WTC11 (cell line): ENCODE measurements around the gene RAB2B. TPM values are rescaled to one million over a fixed set of nuclear protein-coding genes. Genes with fewer than 3 reads are reported as not detected.

Experiments
- ATAC-seq: fragments of 200-7000 bp; cut with Tn5 transposase; 2 replicates; pipeline ENCODE4 v1.10.0; 2021; ENCODE audit warnings: mild to moderate bottlenecking, moderate library complexity
- CTCF ChIA-PET: fragments of 300-600 bp; sonication (Branson Sonifier 250); formaldehyde crosslinking; loops from one replicate; lab custom pipeline; 2021; ENCODE audit warnings: antibody characterized with exemption; lab: Charles Lee
- POLR2A ChIA-PET: fragments of 350-600 bp; sonication (Branson Sonifier 250); formaldehyde crosslinking; loops from one replicate; lab custom pipeline; 2021; ENCODE audit warnings: antibody characterized with exemption; lab: Charles Lee
- DNase-seq: peaks from one replicate; pipeline ENCODE4 v3.0.0; 2021; ENCODE audit warnings: low spot score
- H3K27ac Mint-ChIP-seq: 2 replicates; pipeline ENCODE4 v1.8.0; 2021; ENCODE audit warnings: mixed read lengths
- H3K27me3 Mint-ChIP-seq: 2 replicates; pipeline ENCODE4 v1.8.0; 2021; ENCODE audit warnings: low read depth, mild to moderate bottlenecking, moderate library complexity, mixed read lengths
- H3K36me3 Mint-ChIP-seq: 2 replicates; pipeline ENCODE4 v1.8.0; 2021; ENCODE audit warnings: mixed read lengths
- H3K4me1 Mint-ChIP-seq: 2 replicates; pipeline ENCODE4 v1.8.0; 2022; ENCODE audit warnings: mixed read lengths
- H3K4me3 Mint-ChIP-seq: 2 replicates; pipeline ENCODE4 v1.8.0; 2021; ENCODE audit warnings: mild to moderate bottlenecking, moderate library complexity, mixed read lengths
- H3K9me3 Mint-ChIP-seq: 2 replicates; pipeline ENCODE4 v1.8.0; 2021; ENCODE audit warnings: mixed read lengths
- FOXJ3 ChIP-seq: sonication (generic); formaldehyde crosslinking; IDR thresholded peaks from 2 replicates; pipeline ENCODE4 v1.9.0; 2021; ENCODE audit warnings: missing genetic modification reagents, mild to moderate bottlenecking, borderline replicate concordance
- NR2C2 ChIP-seq: sonication (generic); formaldehyde crosslinking; IDR thresholded peaks from 2 replicates; pipeline ENCODE4 v1.8.0; 2022; ENCODE audit warnings: mild to moderate bottlenecking, missing genetic modification reagents
- SOX15 ChIP-seq: fragments of 250-450 bp; sonication (Bioruptor Pico); IDR thresholded peaks from 2 replicates; pipeline ENCODE4 v1.9.0; 2021; ENCODE audit warnings: mild to moderate bottlenecking
- TCF7 ChIP-seq: sonication (generic); formaldehyde crosslinking; IDR thresholded peaks from 2 replicates; pipeline ENCODE4 v1.8.0; 2022; ENCODE audit warnings: mild to moderate bottlenecking, low read depth, missing genetic modification reagents, moderate library complexity
- ZBTB21 ChIP-seq: sonication (generic); formaldehyde crosslinking; IDR thresholded peaks from 2 replicates; pipeline ENCODE4 v1.8.1; 2023; ENCODE audit warnings: mild to moderate bottlenecking, missing genetic modification reagents, borderline replicate concordance
- ZNF232 ChIP-seq: sonication (generic); formaldehyde crosslinking; IDR thresholded peaks from 2 replicates; pipeline ENCODE4 v1.8.0; 2022; ENCODE audit warnings: mild to moderate bottlenecking, missing genetic modification reagents
- ZNF317 ChIP-seq: sonication (generic); formaldehyde crosslinking; IDR thresholded peaks from 2 replicates; pipeline ENCODE4 v1.8.1; 2023; ENCODE audit warnings: low read depth, mild to moderate bottlenecking, moderate library complexity, missing genetic modification reagents, borderline replicate concordance
- ZNF671 ChIP-seq: fragments of 250-450 bp; sonication (Bioruptor Pico); IDR thresholded peaks from 2 replicates; pipeline ENCODE4 v1.8.0; 2021; ENCODE audit warnings: mild to moderate bottlenecking
- total RNA-seq: library from RNA; stranded (reverse); gene quantifications from 3 replicates; pipeline ENCODE4 v1.2.3, GENCODE V29; 2021
- TF ChIP-seq, protein P1 (sequence below): sonication (generic); formaldehyde crosslinking; IDR thresholded peaks from 2 replicates; pipeline ENCODE4 v1.8.0; 2022; ENCODE audit warnings: mild to moderate bottlenecking, missing genetic modification reagents
- TF ChIP-seq, protein P2 (sequence below): sonication (generic); formaldehyde crosslinking; IDR thresholded peaks from 2 replicates; pipeline ENCODE4 v1.8.1; 2022; ENCODE audit warnings: low read depth, missing genetic modification reagents, borderline replicate concordance
- TF ChIP-seq, protein P3 (sequence below): sonication (generic); formaldehyde crosslinking; IDR thresholded peaks from 2 replicates; pipeline ENCODE4 v1.8.1; 2022; ENCODE audit warnings: mild to moderate bottlenecking, moderate library complexity, missing genetic modification reagents
- TF ChIP-seq, protein P4 (sequence below): sonication (generic); formaldehyde crosslinking; IDR thresholded peaks from 2 replicates; pipeline ENCODE4 v1.8.1; 2022; ENCODE audit warnings: low read depth, mild to moderate bottlenecking, moderate library complexity, missing genetic modification reagents, borderline replicate concordance
- TF ChIP-seq, protein P5 (sequence below): sonication (generic); formaldehyde crosslinking; IDR thresholded peaks from 2 replicates; pipeline ENCODE4 v1.8.0; 2022; ENCODE audit warnings: missing genetic modification reagents
- TF ChIP-seq, protein P6 (sequence below): sonication (generic); formaldehyde crosslinking; IDR thresholded peaks from 2 replicates; pipeline ENCODE4 v1.8.1; 2023; ENCODE audit warnings: mild to moderate bottlenecking, missing genetic modification reagents
- TF ChIP-seq, protein P7 (sequence below): sonication (generic); formaldehyde crosslinking; IDR thresholded peaks from 2 replicates; pipeline ENCODE4 v1.8.0; 2022; ENCODE audit warnings: mild to moderate bottlenecking, missing genetic modification reagents
- TF ChIP-seq, protein P8 (sequence below): fragments of 250-450 bp; sonication (Bioruptor Pico); IDR thresholded peaks from 2 replicates; pipeline ENCODE4 v1.9.0; 2021; ENCODE audit warnings: mild to moderate bottlenecking, borderline replicate concordance
- TF ChIP-seq, protein P9 (sequence below): sonication (generic); formaldehyde crosslinking; conservative IDR thresholded peaks from 2 replicates; pipeline ENCODE4 v1.8.1; 2022; ENCODE audit warnings: mild to moderate bottlenecking, missing genetic modification reagents
- TF ChIP-seq, protein P10 (sequence below): fragments of 250-450 bp; sonication (Bioruptor Pico); IDR thresholded peaks from 2 replicates; pipeline ENCODE4 v1.9.0; 2021; ENCODE audit warnings: mild to moderate bottlenecking

RAB2B gene
- total RNA-seq, 1 experiment from 2014 or later = 29.6 TPM

DNA sequence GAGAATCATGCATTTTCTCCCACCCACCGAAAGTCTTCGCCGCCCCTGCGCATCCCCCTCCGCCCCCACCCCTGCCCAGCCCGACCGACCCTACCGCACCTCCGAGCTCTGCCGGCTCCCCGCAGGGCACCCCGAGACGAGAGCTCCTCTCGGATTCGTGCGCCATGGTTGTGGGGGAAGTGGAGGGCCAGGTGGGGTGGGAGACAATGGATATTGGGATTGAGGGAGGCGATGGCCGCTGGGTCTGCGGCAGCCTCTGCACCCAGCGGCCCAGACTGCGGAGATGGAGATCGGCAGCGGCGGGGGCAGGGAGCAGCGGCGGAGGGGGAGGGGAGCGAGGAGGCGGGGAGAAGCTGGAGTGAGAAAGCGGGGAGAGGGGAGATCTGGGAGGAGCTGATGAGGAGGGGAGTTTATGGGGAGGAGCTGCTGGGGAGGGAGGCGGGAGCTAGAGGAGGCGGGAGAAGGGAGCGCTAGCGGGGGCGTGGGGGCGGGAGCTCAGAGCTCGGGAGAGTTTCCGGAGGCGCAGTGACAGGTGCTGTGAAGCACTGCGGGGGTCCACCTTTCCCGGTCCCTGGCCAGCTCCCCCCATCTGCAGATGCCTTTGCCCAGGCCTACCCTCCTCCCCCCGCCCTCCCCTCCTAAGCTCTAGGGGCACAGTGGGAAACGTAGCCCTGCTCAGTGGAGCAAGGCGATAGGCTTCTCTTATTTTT lies 49.4 kb upstream of the RAB2B start, which contains the start of gene SALL2:
TSS of gene SALL2 (minus strand) at position 385 of the 710 bp plus-strand sequence. CDS start at position 166, 219 bp downstream.
- Mint-ChIP-seq H3K27ac (peak within 1 kb of the TSS; percentile 99), H3K9me3 (no peaks in the 10 kb centered on the region), H3K4me1 (peaks cover 82% of the 10 kb centered on the region), H3K36me3 (peaks cover 48% of the 10 kb centered on the region), H3K4me3 (peak within 1 kb of the TSS; percentile 97), H3K27me3 (no peaks in the 10 kb centered on the region)
- POLR2A ChIA-PET = interaction anchor here (0.6 to 4.5 kb wide), 22 partner anchors 9 to 1183 kb away, joined by 3 to 76 read pairs (median 6); partner anchors contain the start of genes CHD8, METTL3, PARP2 and RAB2B
- CTCF ChIA-PET = interaction anchor here (0.7 to 4.5 kb wide), 18 partner anchors 9 to 242 kb away, joined by 3 to 60 read pairs (median 6); partner anchors contain the start of genes CHD8, METTL3 and RAB2B
- ATAC-seq = peak; percentile 76
- DNase-seq = peak; percentile 97
- TF ChIP-seq FOXJ3 (CRISPR knock-in tag) (no peak), ZNF671 (CRISPR knock-in tag) (no peak), NR2C2 (no peak), ZNF317 (no peak), SOX15 (CRISPR knock-in tag) (no peak), ZBTB21 (CRISPR knock-in tag) (peak; percentile 51; the same call in 1 of the 2 replicates), TCF7 (CRISPR knock-in tag) (no peak), ZNF232 (CRISPR knock-in tag) (no peak)
- TF ChIP-seq, protein P1, sequence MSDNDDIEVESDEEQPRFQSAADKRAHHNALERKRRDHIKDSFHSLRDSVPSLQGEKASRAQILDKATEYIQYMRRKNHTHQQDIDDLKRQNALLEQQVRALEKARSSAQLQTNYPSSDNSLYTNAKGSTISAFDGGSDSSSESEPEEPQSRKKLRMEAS (CRISPR knock-in tag) = no peak; the same call in 1 of the 2 replicates
- TF ChIP-seq, protein P2, sequence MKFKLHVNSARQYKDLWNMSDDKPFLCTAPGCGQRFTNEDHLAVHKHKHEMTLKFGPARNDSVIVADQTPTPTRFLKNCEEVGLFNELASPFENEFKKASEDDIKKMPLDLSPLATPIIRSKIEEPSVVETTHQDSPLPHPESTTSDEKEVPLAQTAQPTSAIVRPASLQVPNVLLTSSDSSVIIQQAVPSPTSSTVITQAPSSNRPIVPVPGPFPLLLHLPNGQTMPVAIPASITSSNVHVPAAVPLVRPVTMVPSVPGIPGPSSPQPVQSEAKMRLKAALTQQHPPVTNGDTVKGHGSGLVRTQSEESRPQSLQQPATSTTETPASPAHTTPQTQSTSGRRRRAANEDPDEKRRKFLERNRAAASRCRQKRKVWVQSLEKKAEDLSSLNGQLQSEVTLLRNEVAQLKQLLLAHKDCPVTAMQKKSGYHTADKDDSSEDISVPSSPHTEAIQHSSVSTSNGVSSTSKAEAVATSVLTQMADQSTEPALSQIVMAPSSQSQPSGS (CRISPR knock-in tag) = no peak
- TF ChIP-seq, protein P3, sequence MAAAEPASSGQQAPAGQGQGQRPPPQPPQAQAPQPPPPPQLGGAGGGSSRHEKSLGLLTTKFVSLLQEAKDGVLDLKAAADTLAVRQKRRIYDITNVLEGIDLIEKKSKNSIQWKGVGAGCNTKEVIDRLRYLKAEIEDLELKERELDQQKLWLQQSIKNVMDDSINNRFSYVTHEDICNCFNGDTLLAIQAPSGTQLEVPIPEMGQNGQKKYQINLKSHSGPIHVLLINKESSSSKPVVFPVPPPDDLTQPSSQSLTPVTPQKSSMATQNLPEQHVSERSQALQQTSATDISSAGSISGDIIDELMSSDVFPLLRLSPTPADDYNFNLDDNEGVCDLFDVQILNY = 0 out of 2 replicates have a peak, but pooled peaks have one; percentile 27
- TF ChIP-seq, protein P4, sequence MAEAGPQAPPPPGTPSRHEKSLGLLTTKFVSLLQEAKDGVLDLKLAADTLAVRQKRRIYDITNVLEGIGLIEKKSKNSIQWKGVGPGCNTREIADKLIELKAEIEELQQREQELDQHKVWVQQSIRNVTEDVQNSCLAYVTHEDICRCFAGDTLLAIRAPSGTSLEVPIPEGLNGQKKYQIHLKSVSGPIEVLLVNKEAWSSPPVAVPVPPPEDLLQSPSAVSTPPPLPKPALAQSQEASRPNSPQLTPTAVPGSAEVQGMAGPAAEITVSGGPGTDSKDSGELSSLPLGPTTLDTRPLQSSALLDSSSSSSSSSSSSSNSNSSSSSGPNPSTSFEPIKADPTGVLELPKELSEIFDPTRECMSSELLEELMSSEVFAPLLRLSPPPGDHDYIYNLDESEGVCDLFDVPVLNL = no peak
- TF ChIP-seq, protein P5, sequence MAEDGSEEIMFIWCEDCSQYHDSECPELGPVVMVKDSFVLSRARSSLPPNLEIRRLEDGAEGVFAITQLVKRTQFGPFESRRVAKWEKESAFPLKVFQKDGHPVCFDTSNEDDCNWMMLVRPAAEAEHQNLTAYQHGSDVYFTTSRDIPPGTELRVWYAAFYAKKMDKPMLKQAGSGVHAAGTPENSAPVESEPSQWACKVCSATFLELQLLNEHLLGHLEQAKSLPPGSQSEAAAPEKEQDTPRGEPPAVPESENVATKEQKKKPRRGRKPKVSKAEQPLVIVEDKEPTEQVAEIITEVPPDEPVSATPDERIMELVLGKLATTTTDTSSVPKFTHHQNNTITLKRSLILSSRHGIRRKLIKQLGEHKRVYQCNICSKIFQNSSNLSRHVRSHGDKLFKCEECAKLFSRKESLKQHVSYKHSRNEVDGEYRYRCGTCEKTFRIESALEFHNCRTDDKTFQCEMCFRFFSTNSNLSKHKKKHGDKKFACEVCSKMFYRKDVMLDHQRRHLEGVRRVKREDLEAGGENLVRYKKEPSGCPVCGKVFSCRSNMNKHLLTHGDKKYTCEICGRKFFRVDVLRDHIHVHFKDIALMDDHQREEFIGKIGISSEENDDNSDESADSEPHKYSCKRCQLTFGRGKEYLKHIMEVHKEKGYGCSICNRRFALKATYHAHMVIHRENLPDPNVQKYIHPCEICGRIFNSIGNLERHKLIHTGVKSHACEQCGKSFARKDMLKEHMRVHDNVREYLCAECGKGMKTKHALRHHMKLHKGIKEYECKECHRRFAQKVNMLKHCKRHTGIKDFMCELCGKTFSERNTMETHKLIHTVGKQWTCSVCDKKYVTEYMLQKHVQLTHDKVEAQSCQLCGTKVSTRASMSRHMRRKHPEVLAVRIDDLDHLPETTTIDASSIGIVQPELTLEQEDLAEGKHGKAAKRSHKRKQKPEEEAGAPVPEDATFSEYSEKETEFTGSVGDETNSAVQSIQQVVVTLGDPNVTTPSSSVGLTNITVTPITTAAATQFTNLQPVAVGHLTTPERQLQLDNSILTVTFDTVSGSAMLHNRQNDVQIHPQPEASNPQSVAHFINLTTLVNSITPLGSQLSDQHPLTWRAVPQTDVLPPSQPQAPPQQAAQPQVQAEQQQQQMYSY = no peak
- TF ChIP-seq, protein P6, sequence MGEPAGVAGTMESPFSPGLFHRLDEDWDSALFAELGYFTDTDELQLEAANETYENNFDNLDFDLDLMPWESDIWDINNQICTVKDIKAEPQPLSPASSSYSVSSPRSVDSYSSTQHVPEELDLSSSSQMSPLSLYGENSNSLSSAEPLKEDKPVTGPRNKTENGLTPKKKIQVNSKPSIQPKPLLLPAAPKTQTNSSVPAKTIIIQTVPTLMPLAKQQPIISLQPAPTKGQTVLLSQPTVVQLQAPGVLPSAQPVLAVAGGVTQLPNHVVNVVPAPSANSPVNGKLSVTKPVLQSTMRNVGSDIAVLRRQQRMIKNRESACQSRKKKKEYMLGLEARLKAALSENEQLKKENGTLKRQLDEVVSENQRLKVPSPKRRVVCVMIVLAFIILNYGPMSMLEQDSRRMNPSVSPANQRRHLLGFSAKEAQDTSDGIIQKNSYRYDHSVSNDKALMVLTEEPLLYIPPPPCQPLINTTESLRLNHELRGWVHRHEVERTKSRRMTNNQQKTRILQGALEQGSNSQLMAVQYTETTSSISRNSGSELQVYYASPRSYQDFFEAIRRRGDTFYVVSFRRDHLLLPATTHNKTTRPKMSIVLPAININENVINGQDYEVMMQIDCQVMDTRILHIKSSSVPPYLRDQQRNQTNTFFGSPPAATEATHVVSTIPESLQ (CRISPR knock-in tag) = no peak
- TF ChIP-seq, protein P7, sequence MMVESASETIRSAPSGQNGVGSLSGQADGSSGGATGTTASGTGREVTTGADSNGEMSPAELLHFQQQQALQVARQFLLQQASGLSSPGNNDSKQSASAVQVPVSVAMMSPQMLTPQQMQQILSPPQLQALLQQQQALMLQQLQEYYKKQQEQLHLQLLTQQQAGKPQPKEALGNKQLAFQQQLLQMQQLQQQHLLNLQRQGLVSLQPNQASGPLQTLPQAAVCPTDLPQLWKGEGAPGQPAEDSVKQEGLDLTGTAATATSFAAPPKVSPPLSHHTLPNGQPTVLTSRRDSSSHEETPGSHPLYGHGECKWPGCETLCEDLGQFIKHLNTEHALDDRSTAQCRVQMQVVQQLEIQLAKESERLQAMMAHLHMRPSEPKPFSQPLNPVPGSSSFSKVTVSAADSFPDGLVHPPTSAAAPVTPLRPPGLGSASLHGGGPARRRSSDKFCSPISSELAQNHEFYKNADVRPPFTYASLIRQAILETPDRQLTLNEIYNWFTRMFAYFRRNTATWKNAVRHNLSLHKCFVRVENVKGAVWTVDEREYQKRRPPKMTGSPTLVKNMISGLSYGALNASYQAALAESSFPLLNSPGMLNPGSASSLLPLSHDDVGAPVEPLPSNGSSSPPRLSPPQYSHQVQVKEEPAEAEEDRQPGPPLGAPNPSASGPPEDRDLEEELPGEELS (CRISPR knock-in tag) = no peak
- TF ChIP-seq, protein P8, sequence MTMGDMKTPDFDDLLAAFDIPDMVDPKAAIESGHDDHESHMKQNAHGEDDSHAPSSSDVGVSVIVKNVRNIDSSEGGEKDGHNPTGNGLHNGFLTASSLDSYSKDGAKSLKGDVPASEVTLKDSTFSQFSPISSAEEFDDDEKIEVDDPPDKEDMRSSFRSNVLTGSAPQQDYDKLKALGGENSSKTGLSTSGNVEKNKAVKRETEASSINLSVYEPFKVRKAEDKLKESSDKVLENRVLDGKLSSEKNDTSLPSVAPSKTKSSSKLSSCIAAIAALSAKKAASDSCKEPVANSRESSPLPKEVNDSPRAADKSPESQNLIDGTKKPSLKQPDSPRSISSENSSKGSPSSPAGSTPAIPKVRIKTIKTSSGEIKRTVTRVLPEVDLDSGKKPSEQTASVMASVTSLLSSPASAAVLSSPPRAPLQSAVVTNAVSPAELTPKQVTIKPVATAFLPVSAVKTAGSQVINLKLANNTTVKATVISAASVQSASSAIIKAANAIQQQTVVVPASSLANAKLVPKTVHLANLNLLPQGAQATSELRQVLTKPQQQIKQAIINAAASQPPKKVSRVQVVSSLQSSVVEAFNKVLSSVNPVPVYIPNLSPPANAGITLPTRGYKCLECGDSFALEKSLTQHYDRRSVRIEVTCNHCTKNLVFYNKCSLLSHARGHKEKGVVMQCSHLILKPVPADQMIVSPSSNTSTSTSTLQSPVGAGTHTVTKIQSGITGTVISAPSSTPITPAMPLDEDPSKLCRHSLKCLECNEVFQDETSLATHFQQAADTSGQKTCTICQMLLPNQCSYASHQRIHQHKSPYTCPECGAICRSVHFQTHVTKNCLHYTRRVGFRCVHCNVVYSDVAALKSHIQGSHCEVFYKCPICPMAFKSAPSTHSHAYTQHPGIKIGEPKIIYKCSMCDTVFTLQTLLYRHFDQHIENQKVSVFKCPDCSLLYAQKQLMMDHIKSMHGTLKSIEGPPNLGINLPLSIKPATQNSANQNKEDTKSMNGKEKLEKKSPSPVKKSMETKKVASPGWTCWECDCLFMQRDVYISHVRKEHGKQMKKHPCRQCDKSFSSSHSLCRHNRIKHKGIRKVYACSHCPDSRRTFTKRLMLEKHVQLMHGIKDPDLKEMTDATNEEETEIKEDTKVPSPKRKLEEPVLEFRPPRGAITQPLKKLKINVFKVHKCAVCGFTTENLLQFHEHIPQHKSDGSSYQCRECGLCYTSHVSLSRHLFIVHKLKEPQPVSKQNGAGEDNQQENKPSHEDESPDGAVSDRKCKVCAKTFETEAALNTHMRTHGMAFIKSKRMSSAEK (CRISPR knock-in tag) = no peak
- TF ChIP-seq, protein P9, sequence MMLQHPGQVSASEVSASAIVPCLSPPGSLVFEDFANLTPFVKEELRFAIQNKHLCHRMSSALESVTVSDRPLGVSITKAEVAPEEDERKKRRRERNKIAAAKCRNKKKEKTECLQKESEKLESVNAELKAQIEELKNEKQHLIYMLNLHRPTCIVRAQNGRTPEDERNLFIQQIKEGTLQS = no peak
- TF ChIP-seq, protein P10, sequence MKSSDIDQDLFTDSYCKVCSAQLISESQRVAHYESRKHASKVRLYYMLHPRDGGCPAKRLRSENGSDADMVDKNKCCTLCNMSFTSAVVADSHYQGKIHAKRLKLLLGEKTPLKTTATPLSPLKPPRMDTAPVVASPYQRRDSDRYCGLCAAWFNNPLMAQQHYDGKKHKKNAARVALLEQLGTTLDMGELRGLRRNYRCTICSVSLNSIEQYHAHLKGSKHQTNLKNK = no peak
